Amniotic epithelial cell (primary cell): ENCODE measurements around the gene DNAH7.
A peak's percentile ranks its signal among the peaks of the same experiment; 100 is the strongest.
"Not testable (repeated sequence)": the region's sequence is repeated elsewhere in the genome, so short reads cannot be mapped to it uniquely, and the experiment has no call there.

Source experiments
- DNase-seq: peaks from one replicate; pipeline ENCODE4 v3.0.0-alpha.2; 2010; ENCODE audit warnings: low read depth

The DNAH7 gene

GRCh38 chr2:195721042-195721441 lies 347.6 kb downstream of the DNAH7 start:
- DNase-seq = no peak

DNA sequence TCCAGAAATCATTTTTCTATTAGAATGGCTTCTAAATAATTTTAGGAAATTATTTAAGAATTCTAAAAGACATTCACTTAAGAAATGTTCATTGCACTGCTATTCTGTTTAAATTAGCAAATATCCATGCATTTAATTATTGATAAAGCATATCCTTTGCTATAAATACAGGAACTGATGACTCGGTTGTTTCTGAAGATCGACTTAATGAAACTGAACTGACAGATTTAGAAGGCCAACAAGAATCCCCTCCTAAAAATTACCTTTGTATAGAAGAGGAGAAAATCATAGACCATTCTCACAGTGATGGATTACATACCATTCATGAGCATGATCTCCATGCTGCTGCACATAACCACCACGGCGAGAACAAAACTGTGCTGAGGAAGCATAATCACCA lies 352.2 kb downstream of the DNAH7 start:
- no peak for DNase-seq

- DNase-seq = no peak
Measured at GRCh38 chr2:195711478-195711877, 357.2 kb downstream of the DNAH7 start.

DNA sequence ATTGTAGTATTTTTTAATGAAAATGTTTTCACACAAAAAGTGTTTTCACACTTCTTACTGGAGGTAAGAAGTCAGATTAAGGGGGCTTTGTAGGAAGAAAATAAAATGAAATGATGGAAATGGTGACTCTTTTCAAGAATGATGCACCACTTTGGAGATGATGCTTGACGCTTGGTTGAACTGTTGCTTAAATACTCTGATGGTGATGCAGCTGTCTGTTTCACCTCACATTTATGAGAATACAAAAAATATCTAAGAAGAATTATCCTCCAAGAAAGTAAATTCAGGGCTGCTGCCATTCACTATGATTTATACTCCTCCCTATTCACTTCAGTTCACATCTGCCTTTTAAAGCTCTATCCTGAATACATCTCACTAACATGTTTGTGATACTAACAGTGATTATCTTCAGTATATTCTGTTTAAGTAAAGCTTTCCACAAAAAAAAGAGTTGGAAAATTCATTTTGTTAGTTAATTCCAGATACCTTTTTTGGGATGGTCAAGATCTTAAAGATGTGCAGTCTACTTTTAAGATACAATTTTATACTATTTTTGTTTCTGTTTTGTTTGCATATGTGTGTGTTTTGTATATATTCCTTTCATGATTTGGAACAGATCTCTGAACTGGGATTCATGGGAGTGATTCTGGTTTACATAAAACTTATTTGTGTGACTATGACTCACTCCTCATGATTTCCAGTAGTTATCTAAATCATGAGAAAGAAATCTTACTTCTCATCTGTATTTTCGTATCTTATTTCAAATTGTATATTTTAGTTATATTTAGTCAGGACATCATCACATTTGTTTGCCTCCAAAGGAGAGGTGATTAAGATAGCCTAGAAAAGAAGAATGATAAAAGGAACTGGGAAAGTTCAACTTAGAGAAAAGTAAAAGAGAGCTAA lies 358.5 kb downstream of the DNAH7 start:
- DNase-seq = peak; percentile 66

- DNase-seq = peak; percentile 55
Measured at GRCh38 chr2:195706161-195706900, 362.3 kb downstream of the DNAH7 start.

DNA sequence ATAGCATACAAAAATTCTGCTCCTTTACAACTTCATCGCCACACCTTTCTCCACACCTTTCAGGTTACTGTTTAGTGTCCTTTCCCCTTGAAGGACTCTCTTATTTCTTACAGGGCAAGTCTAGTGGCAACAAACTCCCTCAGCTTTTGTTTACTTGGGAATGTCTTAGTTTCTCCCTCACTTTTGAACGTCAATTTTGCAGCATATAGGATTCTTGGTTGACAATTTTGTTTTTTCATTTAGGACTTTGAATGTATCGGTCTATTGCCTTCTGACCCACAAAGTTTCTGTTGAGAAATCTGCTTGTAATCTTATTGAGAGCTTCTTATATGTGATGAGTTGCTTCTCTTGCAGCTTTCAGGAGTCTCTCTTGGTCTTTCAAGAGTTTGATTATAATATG lies 368.2 kb downstream of the DNAH7 start:
- DNase-seq = no peak

GRCh38 chr2:195697681-195698220 lies 370.9 kb downstream of the DNAH7 start:
- no peak for DNase-seq

GRCh38 chr2:195696012-195696411 lies 372.6 kb downstream of the DNAH7 start:
- no peak for DNase-seq

GRCh38 chr2:195695002-195695631 lies 373.5 kb downstream of the DNAH7 start:
- DNase-seq = no peak

DNA sequence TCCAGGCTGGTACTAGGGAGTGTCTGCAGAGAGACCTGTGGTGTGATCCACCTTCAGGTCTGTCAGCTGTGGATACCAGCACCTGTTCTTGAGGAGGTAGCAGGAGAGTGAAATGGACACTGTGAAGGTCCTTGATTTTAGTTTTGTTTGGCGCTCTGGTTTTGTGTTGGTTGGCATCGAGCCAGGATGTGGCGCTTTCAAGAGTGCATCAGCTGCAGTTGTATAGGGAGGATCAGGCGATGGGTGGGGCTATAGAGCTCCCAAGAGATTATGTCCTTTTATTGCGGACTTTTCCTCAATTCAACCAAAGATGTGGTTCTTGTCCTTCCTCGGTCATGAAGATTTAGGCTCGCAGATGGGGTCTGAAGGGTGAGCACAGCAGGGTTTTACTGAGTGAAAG lies 374.1 kb downstream of the DNAH7 start:
- DNase-seq = no peak

DNA sequence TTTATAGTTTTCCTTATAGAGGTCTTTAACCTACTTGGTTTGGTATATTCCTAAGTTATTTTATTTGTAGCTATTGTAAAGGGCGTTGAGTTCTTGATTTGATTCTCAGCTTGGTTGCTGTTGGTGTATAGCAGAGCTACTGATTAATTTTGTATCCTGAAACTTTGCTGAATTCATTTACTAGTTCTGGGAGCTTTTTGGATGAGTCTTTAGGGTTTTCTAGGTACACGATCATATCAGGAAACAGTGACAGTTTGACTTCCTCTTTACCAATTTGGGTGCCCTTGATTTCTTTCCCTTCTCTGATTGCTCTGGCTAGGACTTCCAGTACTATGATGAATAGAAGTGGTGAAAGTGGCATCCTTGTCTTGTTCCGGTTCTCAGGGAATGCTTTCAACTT lies 376.1 kb downstream of the DNAH7 start:
- not testable (repeated sequence) for DNase-seq
